Measurements from ENCODE around the gene RIC3.
"Not testable (repeated sequence)": the region's sequence is repeated elsewhere in the genome, so short reads cannot be mapped to it uniquely, and the experiment has no call there.

The RIC3 gene

GRCh38 chr11:8167796-8168195 is 1.0 kb downstream of the RIC3 start:
- Histone ChIP-seq H3K27ac (no peak overlapping the region), H3K4me3 (no peak overlapping the region), H3K4me1 (no peaks in the 10 kb centered on the region), H3K9ac (no peak overlapping the region), H3K36me3 (no peaks in the 10 kb centered on the region), H4K20me1 (no peaks in the 10 kb centered on the region), H3K4me2 (no peak overlapping the region), H3K9me3 (replicated peaks in 1 of 11) (no peaks in the 10 kb centered on the region; a peak in 1 of 22 replicates), H3K27me3 (no peaks in the 10 kb centered on the region)
- no peak for TF ChIP-seq Cebpa-rat (IDR thresholded peaks at IDR 0.05)

GRCh38 chr11:8164746-8165145 is 4.1 kb downstream of the RIC3 start:
- Histone ChIP-seq H3K27ac (no peak overlapping the region), H3K9me3 (replicated peaks in 1 of 11) (no peaks in the 10 kb centered on the region; a peak in 1 of 22 replicates), H3K27me3 (no peaks in the 10 kb centered on the region), H3K9ac (no peak overlapping the region), H3K4me3 (no peak overlapping the region), H3K36me3 (no peaks in the 10 kb centered on the region), H3K4me2 (no peak overlapping the region), H4K20me1 (no peaks in the 10 kb centered on the region), H3K4me1 (no peaks in the 10 kb centered on the region)
- TF ChIP-seq Cebpa-rat (IDR thresholded peaks at IDR 0.05): no peak

GRCh38 chr11:8161627-8162304 is 7.1 kb downstream of the RIC3 start:
- H3K27me3 ChIP-seq; H3K9ac ChIP-seq; H3K9me3 ChIP-seq (replicated peaks in 1 of 11); H3K4me2 ChIP-seq; H3K4me1 ChIP-seq; H4K20me1 ChIP-seq; H3K36me3 ChIP-seq; H3K27ac ChIP-seq; H3K4me3 ChIP-seq: not testable (repeated sequence)

GRCh38 chr11:8156877-8157276 is 11.9 kb downstream of the RIC3 start:
- no peak for TF ChIP-seq Cebpa-rat (IDR thresholded peaks at IDR 0.05)
- no peaks in the 10 kb centered on the region for H3K9me3 ChIP-seq (replicated peaks in 1 of 11)
- H3K9ac ChIP-seq: no peak overlapping the region
- no peaks in the 10 kb centered on the region for H4K20me1 ChIP-seq
- no peak overlapping the region for H3K4me3 ChIP-seq
- H3K4me1 ChIP-seq: no peaks in the 10 kb centered on the region
- H3K4me2 ChIP-seq: no peak overlapping the region
- no peaks in the 10 kb centered on the region for H3K36me3 ChIP-seq
- no peak overlapping the region for H3K27ac ChIP-seq
- no peaks in the 10 kb centered on the region for H3K27me3 ChIP-seq

- no peak overlapping the region for H3K4me2 ChIP-seq
These were observed 19.1 kb downstream of the RIC3 start for GRCh38 chr11:8149726-8150125.

GRCh38 chr11:8138526-8138925 is 30.3 kb downstream of the RIC3 start:
- Histone ChIP-seq H4K20me1 (no peaks in the 10 kb centered on the region), H3K36me3 (no peaks in the 10 kb centered on the region), H3K9me3 (replicated peaks in 1 of 11) (peaks cover 0 to 4% (median 0%) of the 10 kb centered on the region in 11 experiments; a peak in 2 of 22 replicates), H3K9ac (no peak overlapping the region), H3K27ac (no peak overlapping the region), H3K27me3 (no peaks in the 10 kb centered on the region), H3K4me2 (no peak overlapping the region), H3K4me3 (no peak overlapping the region), H3K4me1 (no peaks in the 10 kb centered on the region)
- TF ChIP-seq Cebpa-rat (IDR thresholded peaks at IDR 0.05): no peak

More at GRCh38 chr11:8149726-8150125, 19.1 kb downstream of the RIC3 start:
- no peaks in the 10 kb centered on the region for H3K4me1 ChIP-seq
- no peaks in the 10 kb centered on the region for H3K9me3 ChIP-seq (replicated peaks in 1 of 11)
- H3K27me3 ChIP-seq: no peaks in the 10 kb centered on the region
- H4K20me1 ChIP-seq: no peaks in the 10 kb centered on the region
- no peaks in the 10 kb centered on the region for H3K36me3 ChIP-seq
- no peak overlapping the region for H3K4me3 ChIP-seq
- no peak for TF ChIP-seq Cebpa-rat (IDR thresholded peaks at IDR 0.05)
- H3K9ac ChIP-seq: no peak overlapping the region
- no peak overlapping the region for H3K27ac ChIP-seq

- Histone ChIP-seq H4K20me1 (no peaks in the 10 kb centered on the region), H3K4me3 (no peak overlapping the region), H3K27ac (no peak overlapping the region), H3K27me3 (no peaks in the 10 kb centered on the region), H3K36me3 (no peaks in the 10 kb centered on the region), H3K4me1 (no peaks in the 10 kb centered on the region), H3K4me2 (no peak overlapping the region), H3K9ac (no peak overlapping the region), H3K9me3 (replicated peaks in 1 of 11) (no peaks in the 10 kb centered on the region)
- no peak for TF ChIP-seq Cebpa-rat (IDR thresholded peaks at IDR 0.05)
These were observed 41.4 kb downstream of the RIC3 start for GRCh38 chr11:8127447-8127846.

GRCh38 chr11:8126649-8127289 is 42.1 kb downstream of the RIC3 start:
- H3K9ac ChIP-seq: no peak overlapping the region
- no peak overlapping the region for H3K4me3 ChIP-seq
- H3K4me1 ChIP-seq: no peaks in the 10 kb centered on the region
- no peaks in the 10 kb centered on the region for H3K36me3 ChIP-seq
- no peaks in the 10 kb centered on the region for H3K27me3 ChIP-seq
- no peak for TF ChIP-seq Cebpa-rat (IDR thresholded peaks at IDR 0.05)
- no peaks in the 10 kb centered on the region for H4K20me1 ChIP-seq
- H3K4me2 ChIP-seq: no peak overlapping the region
- no peaks in the 10 kb centered on the region for H3K9me3 ChIP-seq (replicated peaks in 1 of 11)
- H3K27ac ChIP-seq: no peak overlapping the region

GRCh38 chr11:8122173-8122764 is 46.6 kb downstream of the RIC3 start:
- no peaks in the 10 kb centered on the region for H3K4me1 ChIP-seq
- H3K36me3 ChIP-seq: no peaks in the 10 kb centered on the region
- H4K20me1 ChIP-seq: no peaks in the 10 kb centered on the region
- H3K27me3 ChIP-seq: no peaks in the 10 kb centered on the region
- H3K9me3 ChIP-seq (replicated peaks in 1 of 11): peaks cover 0 to 18% (median 12%) of the 10 kb centered on the region in 11 experiments; a peak in 16 of 22 replicates
- no peak overlapping the region for H3K4me2 ChIP-seq
- no peak for TF ChIP-seq Cebpa-rat (IDR thresholded peaks at IDR 0.05)
- no peak overlapping the region for H3K27ac ChIP-seq
- no peak overlapping the region for H3K4me3 ChIP-seq
- no peak overlapping the region for H3K9ac ChIP-seq

GRCh38 chr11:8111636-8112035 is 57.2 kb downstream of the RIC3 start:
- TF ChIP-seq Cebpa-rat (IDR thresholded peaks at IDR 0.05): no peak
- H3K9ac ChIP-seq: no peak overlapping the region
- H3K4me1 ChIP-seq: no peaks in the 10 kb centered on the region
- peaks cover 25 to 33% (median 31%) of the 10 kb centered on the region in 11 experiments for H3K9me3 ChIP-seq (replicated peaks in 1 of 11)
- no peak overlapping the region for H3K27ac ChIP-seq
- no peaks in the 10 kb centered on the region for H3K27me3 ChIP-seq
- 0 out of 22 replicates have a peak, but pooled peaks cover 0 to 4% (median 0%) of the 10 kb centered on the region in 11 experiments for H3K36me3 ChIP-seq
- no peaks in the 10 kb centered on the region for H4K20me1 ChIP-seq
- no peak overlapping the region for H3K4me3 ChIP-seq
- no peak overlapping the region for H3K4me2 ChIP-seq

Data from BLaER1 treated with 17β-estradiol and CSF1 and Interleukin-3, amounts not matched to agents 10 nM and 100 nM (cell line).